C4-2B (cell line): ENCODE data around the gene KIF13A.

ENCODE experiments used
- H3K27ac ChIP-seq: fragments of 450-650 bp; 2 replicates; pipeline ENCODE4 v1.5.1; 2017
- CTCF ChIP-seq: fragments of 450-650 bp; conservative IDR thresholded peaks from 2 replicates; pipeline ENCODE4 v1.5.1; 2017; ENCODE audit warnings: mild to moderate bottlenecking
- ZFX ChIP-seq: fragments of 450-650 bp; IDR thresholded peaks from 2 replicates; pipeline ENCODE4 v1.6.1; 2017

Gene KIF13A

GRCh38 chr6:17965397-17965796 is 22.0 kb downstream of the KIF13A start:
- TF ChIP-seq ZFX, result no peak
- TF ChIP-seq CTCF, result no peak
- H3K27ac ChIP-seq, result no peak overlapping the region

GRCh38 chr6:17964633-17965032 is 22.8 kb downstream of the KIF13A start:
- H3K27ac ChIP-seq, result no peak overlapping the region
- no peak for TF ChIP-seq ZFX
- no peak for TF ChIP-seq CTCF

GRCh38 chr6:17962436-17963031 is 24.9 kb downstream of the KIF13A start:
- TF ChIP-seq ZFX, result no peak
- no peak for TF ChIP-seq CTCF
- no peak overlapping the region for H3K27ac ChIP-seq

GRCh38 chr6:17959302-17959701 is 28.1 kb downstream of the KIF13A start:
- no peak overlapping the region for H3K27ac ChIP-seq
- TF ChIP-seq ZFX (no peak), CTCF (no peak)

- TF ChIP-seq ZFX, result no peak
- no peak for TF ChIP-seq CTCF
- no peak overlapping the region for H3K27ac ChIP-seq
Observed at GRCh38 chr6:17957904-17958620, 29.4 kb downstream of the KIF13A start.

- no peak for TF ChIP-seq CTCF
- no peak for TF ChIP-seq ZFX
- H3K27ac ChIP-seq, result no peak overlapping the region
Observed at GRCh38 chr6:17957498-17957897, 29.9 kb downstream of the KIF13A start.

GRCh38 chr6:17957086-17957485 is 30.3 kb downstream of the KIF13A start:
- TF ChIP-seq CTCF (no peak), ZFX (no peak)
- H3K27ac ChIP-seq, result no peak overlapping the region
